HG03432 (cell line): ENCODE data around the gene TRIM17.

Experiments
- ATAC-seq: cut with Tn5 transposase; IDR thresholded peaks from one replicate; pipeline ENCODE4 v1.9.1; 2021; ENCODE audit warnings: mild to moderate bottlenecking, moderate library complexity; ENCODE audit not compliant: unreplicated experiment

The TRIM17 gene, protein sequence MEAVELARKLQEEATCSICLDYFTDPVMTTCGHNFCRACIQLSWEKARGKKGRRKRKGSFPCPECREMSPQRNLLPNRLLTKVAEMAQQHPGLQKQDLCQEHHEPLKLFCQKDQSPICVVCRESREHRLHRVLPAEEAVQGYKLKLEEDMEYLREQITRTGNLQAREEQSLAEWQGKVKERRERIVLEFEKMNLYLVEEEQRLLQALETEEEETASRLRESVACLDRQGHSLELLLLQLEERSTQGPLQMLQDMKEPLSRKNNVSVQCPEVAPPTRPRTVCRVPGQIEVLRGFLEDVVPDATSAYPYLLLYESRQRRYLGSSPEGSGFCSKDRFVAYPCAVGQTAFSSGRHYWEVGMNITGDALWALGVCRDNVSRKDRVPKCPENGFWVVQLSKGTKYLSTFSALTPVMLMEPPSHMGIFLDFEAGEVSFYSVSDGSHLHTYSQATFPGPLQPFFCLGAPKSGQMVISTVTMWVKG

DNA sequence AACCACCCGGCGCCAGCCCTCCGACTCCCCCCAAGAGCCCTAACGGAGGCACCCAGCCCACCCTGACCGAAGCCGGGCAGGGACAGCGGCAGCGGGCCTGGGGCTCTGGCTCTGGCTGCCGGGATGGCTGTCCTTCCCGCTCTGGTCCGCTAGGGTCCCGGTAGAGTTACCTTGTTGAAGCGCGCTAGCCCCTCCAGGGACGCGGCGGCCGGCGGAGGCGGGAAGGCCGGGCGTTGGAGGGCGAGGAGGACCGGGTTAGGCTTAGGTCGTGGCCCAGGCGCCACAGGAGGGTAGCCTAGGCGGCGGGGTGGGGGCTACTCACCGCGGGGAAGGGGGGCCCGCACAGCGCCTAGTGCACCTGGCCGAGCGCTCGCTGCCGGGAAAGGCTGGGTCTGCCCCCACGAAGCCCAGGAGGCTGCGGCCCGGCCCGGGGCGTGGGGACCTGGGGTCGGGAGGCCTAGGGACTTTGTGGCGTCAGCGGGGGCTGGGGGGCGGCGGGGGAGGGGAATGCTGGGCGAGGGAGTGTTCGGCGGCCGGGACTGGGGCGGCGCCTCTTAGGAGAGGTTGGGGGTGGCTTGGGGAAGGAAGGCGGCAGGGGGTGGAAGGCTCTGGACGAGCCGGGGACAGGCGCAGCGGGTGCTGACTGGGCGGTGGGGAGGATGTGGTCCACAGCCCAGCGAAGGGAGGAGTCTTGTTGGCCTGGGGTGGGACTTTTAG, at the start of gene TRIM17:
TRIM17 (minus strand) TSS at position 645 of the 717 bp plus-strand sequence. CDS start 1,789 bp downstream, outside the sequence.
- no peak for ATAC-seq

DNA sequence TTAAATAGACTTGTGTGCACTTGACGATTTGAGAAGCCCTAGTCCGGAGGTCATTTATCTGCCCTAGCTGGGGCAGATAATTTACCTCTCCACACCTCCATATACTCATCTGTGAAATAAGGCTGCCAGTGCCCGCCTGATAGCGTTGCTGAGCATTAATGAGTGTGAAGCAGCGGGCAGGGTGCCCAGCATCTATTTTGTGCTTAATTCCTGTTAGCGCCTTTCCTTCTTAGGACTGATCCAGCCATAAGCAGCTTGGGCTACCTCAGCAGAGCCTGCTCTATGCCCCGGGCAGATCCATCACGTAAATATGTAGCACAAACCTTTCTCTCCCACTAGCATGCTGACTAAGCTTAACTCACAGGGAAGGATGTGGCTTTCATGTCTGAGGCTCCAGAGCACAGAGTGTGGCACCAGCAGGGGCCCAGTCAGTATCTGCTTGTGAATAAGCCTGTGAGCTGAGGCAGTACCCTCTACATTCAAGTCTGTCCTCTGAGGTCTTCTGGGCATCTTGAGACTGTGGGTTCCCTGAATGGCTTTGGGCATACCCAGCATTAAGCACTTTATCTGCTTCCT, 49.0 kb upstream of the TRIM17 start:
- no peak for ATAC-seq

DNA sequence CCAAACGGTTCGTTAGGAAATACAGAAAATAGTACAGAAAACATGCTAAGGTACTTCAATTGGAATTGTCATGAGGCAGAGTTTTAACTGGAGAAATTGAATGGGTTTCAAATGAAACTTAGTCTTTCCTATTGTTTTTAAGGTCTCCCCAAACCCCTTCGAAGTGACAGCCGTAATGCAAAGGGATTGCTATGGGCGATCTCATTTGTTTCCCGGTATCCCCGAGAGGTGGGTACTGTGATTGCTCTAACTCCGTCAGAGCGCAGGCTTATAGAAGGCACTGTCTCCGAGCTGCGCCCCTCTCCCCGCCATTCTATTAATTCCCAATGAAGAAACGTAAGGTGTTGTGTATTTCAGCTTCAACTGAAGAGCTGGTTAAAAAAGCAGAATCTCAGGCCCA, 48.5 kb upstream of the TRIM17 start:
- no peak for ATAC-seq

DNA sequence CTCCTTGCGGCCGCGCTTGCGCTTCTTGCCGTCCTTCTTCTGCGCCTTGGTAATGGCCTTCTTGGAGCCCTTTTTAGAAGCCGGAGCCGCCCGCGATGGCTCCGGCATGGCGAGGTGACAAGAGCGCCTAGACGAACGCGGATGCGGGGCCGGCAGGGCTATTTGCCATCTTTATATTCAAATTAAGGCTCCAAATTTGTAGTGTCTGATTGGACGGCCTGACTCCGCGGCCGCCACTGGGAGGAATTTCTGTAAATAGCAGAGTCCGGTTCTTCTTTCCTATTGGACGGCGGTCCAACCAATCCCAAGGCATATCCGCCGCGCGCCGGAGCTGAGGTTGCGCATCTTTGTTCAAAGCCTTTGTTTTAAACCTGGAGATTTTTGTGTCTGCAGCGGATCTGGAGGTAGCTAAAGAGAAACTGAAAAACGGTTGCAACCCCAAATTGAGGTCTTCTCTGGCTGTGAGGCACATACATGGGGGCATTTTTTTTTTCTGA, 47.9 kb upstream of the TRIM17 start:
- ATAC-seq: peak; percentile 82

DNA sequence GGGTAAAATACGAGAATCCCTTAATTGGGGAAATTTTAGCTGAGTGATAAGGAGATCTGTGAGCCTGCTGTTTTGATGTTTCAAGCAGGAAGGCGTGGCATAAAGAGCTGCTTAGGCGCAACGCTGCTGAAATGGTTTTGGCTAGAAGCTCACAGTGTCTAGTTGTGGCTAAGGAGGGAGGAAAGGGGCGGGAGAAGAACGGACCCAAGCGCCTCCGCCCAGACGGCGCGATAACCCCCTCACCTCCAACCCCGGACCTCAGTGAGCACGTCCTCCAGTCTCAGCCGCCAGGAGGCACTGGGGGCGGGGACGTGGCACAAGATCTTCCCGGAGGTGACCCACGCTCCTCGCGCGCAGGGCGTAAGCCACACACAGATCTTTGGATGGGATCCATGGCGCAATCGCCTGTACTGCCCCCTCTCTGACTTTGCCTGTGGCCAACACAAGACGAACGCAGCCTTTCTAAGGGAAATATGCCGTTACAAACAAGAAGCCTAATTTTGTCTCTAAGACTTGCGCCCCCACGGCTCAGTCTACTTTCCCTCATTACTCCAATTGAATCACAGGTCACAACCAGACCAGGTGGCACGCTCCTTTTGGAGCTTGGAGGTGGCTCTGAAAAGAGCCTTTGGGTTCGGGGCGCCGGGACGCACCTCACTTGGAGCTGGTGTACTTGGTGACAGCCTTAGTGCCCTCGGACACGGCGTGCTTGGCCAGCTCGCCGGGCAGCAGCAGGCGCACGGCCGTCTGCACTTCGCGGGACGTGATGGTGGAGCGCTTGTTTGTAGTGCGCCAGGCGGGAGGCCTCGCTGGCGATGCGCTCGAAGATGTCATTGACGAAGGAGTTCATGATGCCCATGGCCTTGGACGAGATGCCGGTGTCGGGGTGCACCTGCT, 47.1 kb upstream of the TRIM17 start:
- peak; percentile 66 for ATAC-seq

DNA sequence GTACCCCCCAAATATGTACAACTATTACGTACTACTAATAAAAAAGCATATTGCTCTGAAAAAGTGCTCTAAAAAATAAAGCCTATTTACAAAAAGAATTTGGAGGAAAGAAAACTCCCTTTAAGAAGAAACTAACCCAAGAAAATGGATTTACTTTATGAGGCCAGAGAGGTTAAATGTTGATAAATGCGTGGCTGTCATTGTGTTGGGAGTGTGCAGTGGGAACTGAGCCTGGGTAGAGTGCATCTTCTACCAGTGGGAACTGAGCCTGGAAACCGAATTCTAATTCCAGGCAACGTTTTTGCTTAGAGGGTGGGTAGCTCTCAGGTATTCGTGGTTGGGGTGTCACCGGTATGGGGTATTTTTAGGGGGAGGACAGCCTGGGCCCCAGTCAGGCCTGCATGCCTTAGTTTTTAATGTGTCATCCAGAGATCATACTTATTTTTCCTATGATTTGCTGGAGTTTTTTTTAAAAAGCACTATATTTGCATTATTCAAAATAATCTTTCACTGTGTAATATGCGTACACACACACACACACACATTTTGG, 46.4 kb upstream of the TRIM17 start:
- no peak for ATAC-seq

DNA sequence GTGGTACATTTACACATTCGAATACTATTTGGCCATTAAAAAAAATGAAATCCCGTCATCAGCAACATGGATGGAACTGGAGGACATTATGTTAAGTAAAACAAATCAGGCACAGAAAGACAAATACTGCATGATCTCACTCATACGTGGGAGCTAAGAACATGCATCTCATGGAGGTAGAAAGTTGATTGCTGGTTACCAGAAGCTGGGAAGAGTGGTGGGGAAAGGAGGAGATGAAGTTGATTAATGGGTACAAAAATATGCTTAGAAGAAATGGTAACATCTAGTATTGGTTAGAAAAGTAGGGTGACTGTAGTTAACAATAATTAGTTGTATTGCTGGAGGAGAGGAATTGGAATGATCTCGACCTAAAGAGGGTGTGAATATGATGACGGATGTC, 45.9 kb upstream of the TRIM17 start:
- ATAC-seq: no peak

DNA sequence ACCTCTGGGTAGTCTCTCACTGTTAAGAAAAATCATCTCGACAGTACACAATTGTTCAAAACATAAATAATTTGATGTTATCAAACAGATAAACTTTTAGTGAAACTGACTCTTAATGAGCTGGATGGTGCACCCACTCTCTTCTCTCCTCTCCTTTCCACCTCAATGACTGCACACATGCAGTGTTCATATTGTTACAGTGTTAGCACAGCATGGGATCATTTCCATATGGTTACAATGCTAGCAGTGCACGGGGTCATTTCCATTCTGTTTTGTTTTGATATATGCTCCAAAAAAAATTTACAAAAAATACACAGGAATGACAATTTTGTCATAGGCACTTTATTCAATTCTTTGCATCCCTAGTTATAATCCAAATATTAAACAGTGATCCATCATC, 44.2 kb upstream of the TRIM17 start:
- no peak for ATAC-seq

DNA sequence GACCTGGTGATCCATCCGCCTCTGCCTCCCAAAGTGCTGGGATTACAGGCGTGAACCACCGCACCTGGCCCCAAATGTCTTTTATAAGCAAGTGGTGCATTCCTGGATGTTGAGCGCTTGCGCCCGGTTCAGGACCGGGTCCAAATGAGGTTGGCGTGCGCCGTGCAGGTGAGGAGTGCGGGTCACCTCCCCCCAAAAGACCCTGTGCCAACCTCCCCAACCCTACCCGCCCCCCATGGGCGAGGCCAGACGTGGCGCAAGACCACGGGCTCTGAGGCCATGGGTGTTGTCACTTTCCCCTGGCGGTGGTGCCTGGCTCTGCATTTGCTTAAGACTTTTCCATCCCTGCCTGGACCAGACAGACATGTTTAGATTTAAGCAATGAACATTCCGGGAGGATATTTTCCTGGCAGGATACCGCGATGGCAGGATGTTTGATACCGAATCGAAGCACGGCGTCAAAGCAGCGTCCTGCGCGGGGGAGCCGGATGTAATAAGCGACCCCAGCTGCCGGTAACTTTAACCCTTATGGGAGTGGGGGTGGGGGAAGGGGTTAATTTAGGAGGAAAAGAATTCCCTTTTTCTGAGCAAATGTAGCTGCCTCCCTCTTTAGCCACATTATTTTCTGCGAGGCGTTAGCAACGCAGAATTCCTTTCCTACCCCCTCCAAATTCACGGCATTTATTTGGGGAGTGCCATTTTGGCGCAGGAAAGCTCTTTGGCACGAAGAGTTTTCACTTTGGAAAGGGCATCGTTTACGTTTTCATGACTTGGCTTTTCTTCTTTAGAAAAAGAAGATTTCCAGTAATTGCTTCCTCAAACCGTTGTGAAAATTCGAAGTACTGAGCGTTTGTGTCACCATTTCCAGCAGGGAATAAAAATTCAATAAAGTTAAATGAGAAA, 42.7 kb upstream of the TRIM17 start:
- ATAC-seq: no peak

DNA sequence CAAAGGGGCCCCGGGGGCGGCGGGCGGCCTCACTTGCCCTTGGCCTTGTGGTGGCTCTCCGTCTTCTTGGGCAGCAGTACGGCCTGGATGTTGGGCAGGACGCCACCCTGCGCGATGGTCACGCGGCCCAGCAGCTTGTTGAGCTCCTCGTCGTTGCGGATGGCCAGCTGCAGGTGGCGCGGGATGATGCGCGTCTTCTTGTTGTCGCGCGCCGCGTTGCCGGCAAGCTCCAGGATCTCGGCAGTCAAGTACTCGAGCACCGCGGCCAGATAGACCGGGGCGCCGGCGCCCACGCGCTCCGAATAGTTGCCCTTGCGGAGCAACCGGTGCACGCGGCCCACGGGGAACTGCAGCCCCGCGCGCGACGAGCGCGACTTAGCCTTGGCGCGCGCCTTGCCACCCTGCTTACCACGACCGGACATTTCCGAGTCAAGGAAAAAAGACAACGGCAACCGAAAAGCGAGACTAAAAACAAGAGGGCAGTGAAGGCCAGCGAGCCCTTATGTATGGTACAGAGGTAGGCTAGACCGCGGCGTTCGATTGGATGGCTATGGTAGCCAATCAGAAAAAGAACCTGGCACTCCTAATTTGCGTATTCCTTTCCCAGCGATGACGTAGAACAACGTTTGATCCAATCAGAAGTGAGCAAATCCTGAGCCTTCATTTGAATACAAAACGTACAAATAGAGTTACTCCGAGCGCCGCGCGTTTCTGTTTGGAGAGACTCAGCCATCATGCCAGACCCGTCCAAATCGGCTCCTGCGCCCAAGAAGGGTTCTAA, 40.9 kb upstream of the TRIM17 start:
- ATAC-seq: peak; percentile 88

DNA sequence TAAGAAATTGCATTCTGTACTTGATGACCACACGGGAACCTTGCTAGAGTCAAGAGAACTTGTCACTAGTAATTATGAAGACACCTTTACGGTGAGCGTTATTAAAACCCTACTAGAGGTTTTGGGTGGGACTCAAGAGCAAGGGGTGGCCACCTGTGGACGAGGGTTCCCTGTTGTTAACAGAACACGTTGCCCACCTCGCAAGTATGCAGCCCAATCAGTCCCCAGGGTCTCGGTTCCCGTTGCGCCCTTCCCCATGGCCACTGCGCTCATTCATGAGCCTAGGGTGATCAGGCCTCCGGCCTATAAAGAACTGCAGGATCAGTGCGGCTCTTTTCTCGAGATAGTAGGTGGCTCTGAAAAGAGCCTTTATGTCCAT, 40.3 kb upstream of the TRIM17 start:
- peak; percentile 6 for ATAC-seq

DNA sequence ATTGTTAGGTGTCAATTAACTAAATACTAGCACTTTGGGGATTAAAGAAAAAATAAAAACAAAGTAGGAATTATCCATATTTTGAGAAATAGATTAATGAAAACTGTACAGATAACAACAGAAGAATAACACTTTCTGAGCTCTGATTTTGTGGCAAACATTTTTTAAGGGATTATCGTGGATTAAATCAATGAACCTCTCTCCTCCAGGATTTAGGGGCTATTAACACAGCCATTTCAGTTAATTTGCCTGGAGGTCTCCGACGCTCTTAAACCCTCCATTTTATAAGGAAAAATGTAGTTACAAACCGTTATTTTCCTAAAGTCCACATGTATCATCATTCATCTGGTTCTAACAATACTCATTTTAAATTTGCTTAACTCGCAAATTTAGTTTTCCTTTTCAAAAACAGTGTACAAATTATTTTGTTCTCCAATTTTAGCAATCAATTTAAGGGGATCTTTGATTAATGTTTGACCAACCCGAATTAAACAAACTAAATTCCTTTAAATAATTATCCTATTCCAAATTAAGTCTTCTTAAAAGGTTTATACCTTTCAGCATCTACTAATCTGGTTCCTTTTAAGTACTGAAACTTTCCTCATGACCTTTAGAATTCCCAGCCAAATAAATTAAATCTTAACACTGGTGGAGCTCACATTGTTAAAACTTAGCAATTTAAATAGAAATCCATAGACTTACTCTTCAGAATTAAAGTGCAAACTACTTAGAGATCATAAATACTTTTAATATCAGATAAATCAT, 39.8 kb upstream of the TRIM17 start:
- ATAC-seq: no peak

DNA sequence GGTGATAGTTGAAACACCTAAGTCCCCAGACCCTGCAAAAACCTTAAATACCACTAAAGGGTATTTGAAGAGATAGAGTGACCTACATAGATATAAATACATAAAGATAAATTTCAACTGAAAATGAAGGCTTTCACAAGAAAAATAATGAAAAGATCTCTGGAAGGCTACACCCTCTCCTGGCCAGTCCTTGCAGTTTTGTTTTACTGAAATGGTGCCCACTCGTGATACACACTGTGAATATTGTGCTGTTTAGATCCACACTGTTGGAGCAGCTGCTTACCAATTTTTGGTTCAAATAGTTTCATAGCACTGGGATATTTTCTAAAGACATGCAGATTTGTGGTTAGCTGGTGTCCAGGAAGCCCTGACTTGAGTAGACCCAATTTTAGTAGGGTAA, 39.1 kb upstream of the TRIM17 start:
- no peak for ATAC-seq

DNA sequence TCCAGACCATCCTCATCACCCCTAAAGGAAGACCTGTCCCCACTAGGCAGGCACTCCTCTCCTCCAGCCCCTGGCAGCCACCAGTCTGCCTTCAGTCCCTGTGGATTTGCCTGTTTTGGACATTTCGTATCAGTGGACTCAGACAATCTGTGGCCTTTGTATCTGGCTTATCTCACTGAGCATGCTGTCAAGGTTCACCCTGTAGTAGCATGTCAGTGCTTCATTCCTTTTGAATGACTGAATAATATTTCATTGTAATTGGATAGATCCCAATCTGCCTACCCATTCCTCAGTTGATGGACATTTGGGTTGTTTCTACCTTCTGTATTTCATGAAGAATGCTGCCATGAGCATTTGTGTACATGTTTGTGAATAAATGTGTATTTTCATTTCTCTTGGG, 37.6 kb upstream of the TRIM17 start:
- no peak for ATAC-seq

DNA sequence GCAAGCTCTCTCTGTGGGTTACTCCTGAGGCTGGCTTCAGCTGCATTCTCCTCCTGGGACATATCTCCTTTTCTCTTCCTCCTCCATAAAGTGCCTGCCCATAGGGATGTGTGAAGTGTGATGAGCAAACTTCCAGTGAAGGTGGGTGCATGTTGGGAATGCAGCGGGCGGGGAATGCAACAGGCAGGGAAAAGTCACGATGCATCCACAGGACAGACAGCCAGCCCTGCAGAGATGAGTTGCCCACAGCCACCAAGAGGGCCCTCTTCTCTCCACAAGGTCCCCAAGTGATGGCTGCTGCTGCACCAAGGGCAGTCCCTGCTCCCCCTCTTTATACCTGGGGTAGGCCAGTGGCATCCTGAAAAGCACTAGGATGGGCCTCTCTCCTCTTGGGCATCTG, 37.0 kb upstream of the TRIM17 start:
- ATAC-seq: no peak

DNA sequence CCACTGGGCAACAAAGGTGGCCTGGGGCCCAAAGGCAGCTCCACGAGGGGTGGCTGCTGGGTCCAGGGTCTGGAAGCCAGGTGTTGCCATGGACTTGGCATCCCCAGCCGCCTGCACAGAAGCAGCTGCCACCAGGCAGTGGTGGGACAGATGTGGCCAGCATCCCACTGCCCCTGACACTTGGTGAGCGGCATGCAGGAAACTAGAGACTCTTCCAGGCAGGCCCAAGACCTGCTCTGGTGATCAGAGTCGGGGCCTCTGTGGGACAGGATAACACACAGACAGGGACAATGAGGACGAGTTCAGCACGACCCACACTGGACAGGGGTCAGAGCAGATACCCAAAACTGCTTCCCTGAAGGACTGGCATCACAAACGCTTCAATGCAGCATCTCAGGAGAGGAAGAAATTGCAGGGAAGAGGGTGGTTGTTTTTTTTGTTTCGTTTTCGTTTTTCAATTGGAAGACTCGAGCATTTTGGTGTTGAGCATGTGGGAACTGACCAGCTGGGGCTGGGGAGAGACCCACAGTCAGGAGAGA, 36.4 kb upstream of the TRIM17 start:
- ATAC-seq: no peak

DNA sequence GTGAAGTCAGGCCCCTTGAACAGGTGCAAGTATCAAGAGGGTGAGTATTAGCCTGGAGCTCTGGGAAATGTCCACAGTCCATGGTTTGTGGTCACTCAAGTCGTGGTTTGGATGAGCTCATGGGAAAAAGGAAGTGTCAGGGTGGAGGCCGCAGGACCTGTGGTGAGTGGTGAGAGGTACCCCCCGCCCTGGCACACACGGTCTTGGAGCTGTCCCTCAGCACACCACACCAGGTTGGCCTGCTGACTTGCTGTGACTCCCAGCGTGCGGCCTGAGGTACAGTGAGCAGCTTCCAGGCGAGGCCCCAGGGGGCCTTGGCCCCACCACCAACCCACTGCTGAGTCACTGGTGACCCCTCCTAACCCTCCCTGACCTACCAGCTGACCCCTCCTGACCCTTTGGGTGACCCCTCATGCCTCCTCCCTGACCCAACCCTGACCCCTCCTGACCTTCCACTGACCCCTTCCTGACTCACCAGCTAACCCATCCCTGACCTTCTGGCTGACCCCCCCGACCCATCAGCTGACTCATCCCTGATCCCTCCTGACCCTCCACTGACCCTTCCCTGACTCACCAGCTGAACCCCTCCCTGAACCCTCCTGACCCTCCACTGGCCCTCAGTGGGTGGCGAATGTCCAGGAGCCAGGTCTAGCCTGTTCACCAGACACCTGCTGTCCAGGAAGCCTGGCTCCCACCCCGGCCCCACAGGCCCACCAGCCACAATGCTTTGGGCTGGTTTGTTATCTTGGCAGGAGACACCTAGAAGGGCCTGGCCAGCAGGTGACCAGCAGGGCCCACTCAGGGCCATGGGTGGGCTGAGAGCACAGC, 35.7 kb upstream of the TRIM17 start:
- ATAC-seq: no peak
